Limb (tissue), 2 donors: ENCODE results near the gene P2RY14.
"Not testable (repeated sequence)": the region's sequence is repeated elsewhere in the genome, so short reads cannot be mapped to it uniquely, and the experiment has no call there.

Source experiments
- DNase-seq, 2 donors: peaks; one replicate each; pipeline ENCODE4 v3.0.0-alpha.2; 2016; ENCODE audit errors: extremely low spot score in 2 of 2

P2RY14 gene

GRCh38 chr3:151191095-151191494, 87.2 kb downstream of the P2RY14 start:
- DNase-seq: no peak

- no peak for DNase-seq
Measured at GRCh38 chr3:151183265-151183671, 95.1 kb downstream of the P2RY14 start.

GRCh38 chr3:151182349-151183079, 95.8 kb downstream of the P2RY14 start:
- DNase-seq: no peak

GRCh38 chr3:151178208-151178845, 100.0 kb downstream of the P2RY14 start:
- no peak for DNase-seq

- DNase-seq: no peak
Measured at GRCh38 chr3:151175952-151176351, 102.4 kb downstream of the P2RY14 start.

- no peak for DNase-seq
Measured at GRCh38 chr3:151174351-151174750, 104.0 kb downstream of the P2RY14 start.

- DNase-seq: no peak
Measured at GRCh38 chr3:151171145-151171757, 107.1 kb downstream of the P2RY14 start.

DNA sequence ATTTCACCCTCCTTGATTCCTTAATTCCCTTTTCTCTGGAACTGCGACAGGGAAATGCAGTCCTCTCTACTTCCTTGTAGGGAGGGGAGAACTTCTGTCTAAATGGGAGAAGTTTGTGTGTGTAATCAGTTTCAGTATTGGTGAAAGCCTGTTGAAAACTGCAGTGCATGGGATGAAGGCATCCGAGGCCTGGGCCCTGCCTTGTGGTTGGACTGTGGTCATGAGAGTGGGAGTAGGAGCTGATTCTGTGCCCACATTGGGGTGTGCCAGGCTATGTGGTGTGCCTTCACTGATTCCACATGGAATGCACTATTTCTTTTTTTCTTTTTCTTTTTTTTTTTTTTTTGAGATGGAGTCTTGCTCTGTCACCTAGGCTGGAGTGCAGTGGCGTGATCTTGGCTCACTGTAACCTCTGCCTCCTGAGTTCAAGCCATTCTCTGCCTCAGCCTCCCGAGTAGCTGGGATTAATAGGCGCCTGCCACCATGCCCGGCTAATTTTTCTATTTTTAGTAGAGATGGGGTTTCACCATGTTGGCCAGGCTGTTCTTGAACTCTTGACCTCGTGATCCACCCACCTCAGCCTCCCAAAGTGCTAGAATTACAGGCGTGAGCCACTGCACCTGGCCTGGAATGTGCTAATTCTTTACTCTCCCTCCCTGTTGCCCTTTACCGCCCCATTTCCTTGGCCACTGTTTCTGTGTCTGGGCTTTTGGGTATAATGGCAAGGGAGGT, 108.2 kb downstream of the P2RY14 start:
- DNase-seq: not testable (repeated sequence)

DNA sequence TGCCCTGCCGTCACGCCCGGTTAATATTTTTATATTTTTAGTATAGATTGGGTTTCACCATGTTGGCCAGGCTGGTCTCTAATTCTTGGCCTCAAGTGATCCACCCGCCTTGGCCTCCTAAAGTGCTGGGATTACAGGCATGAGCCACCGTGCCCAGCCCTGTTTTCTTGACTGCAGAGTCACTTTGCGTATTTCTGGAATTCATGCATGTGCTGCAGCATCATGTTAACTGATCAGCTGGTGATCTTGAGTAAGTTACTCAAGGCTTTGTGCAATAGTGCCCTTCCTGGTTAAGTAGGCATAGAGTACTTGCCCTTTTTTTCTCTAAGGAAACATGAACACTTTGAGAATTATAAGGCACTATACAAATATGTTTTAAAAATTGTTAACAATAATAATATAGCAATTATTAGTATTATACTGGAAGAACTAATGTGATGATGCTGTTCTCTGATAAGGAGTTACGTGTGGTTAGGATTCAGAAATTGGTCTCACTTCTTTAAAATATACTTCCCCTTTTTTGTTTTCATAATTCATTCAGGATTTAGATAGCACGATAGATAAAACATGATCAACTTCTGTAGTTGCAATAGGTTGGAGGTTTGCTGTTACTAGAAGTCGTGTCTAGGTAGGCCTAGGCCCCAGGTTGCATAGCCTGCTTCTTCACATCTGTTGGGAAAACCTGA, 108.9 kb downstream of the P2RY14 start:
- no peak for DNase-seq

GRCh38 chr3:151168269-151169094, 109.9 kb downstream of the P2RY14 start:
- peak; percentile 39 to 73 for DNase-seq

- no peak for DNase-seq
Measured at GRCh38 chr3:151166161-151166560, 112.2 kb downstream of the P2RY14 start.

DNA sequence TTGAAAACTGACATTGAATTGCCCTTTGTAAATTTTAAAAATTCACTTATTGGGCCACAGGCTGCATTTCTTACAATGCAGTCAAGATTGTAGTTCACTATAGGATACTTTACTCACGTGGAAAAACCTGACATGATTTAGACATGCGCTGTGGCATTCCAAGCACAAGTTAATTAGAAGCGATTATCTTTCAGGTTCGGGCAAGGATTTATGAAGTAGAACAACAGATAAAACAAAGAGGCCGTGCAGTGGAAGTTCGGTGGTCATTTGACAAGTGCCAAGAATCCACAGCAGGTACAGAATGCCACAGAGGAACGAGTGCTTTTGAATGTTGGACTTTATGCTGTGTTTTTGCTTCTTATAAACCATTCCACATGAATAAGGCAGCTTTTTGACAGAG, 113.1 kb downstream of the P2RY14 start:
- DNase-seq: no peak
